Smooth muscle cell of bladder (primary cell): Measurements from ENCODE around the gene GAK. TPM values are rescaled to one million over a fixed set of nuclear protein-coding genes. Genes with fewer than 3 reads are reported as not detected.

ENCODE experiments used
- total RNA-seq: library from RNA; depleted of rRNA; stranded (reverse); fragments of >200 nt; gene quantifications from 2 replicates; pipeline ENCODE4 v1.2.3, GENCODE V29; 2014

Gene GAK
- 49.6 and 59.4 TPM in 2 replicates for total RNA-seq

DNA sequence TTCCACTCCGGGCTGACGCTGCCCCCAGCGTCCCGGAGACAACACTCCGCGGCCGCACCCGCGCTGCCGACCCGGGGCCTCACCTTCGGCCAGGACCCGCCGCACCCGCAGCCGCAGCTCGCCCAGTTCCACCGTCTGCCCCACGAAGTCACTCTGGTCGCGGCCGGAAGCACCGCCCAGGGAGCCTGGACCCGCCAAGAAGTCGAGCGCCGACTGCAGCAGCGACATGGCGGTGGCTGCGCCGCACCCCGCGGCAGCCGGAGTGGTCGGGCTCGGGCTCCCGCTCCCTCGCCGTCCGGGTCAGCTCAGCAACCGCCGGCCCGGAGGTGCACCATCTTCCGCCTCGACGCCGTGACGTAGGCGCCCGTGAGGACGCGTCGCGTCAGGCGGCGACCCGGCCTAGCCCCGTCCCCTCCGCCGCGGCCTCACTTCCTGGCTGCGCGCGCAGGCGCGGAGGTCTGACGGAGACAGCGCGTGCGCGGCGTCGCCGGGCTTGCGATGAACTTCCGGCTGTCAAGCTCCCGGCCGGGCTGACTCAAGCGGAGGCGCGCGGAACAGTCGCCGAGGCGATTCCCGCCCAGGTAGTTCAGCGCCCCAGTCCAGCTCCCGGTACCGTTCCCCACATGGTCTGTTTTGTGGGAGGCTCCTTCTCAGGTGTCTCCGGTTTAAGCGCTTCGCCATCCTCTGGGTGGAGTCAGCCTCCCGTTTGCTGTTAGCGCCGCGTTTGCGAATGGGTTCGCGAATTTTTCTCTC, at the start of gene GAK, which contains the start of gene TMEM175:
Gene GAK (minus strand): TSS at position 357 of the 753 bp plus-strand sequence. CDS start 129 bp downstream, at position 228.
Gene TMEM175 (plus strand): TSS at position 501 of the 753 bp plus-strand sequence. CDS start 15,280 bp downstream, outside the sequence.

DNA sequence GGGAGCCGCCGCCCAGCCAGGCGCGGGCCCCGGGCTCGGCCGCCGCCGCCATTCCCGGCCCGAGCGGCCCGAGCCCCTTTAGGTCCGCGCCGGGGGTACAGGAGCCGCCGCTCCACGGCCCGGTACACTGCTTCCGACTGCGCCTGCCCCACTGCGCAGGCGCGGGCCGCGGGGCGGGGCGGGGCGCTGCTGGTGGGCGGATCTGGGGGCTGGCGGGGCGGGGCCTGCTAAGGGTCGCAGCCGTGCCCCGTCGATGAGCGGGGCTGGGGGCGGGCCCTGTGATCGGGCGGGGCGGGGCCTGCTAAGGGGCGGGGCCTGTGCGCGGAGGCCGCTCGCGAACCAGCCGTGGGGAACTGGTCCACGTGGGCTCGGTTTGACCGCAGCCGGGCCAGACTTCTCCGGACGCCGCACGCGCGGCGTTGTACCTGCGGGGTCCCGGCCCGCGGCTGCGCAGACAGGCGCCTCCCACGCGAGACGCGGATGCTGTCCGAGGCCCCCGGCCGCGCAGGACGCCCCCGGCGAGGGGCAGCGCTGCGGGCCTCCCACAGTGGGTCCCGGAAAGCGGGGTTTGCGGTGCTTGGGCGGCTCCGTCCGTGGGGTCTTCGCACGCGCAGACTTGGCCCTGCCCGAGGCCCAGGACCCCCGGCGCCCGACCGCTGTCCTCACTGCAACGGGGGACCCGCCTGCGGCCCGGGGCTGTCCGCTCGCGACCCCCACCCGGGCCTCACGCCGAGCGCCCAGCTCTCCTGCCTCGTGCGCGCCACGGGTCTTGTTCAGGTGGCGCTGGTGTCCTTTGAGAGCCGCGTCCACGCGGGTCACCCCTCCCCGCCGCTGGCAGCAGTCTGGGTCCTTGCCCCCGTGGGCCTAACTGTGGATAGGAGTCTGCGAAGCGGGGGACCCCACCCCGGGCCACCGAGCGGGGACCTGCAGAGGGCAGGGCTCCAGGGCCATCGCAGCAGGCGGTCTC, 41.6 kb upstream of the GAK start, which contains the start of gene DGKQ:
Gene DGKQ (minus strand): TSS at position 139 of the 967 bp plus-strand sequence. CDS start 87 bp downstream, at position 52.

DNA sequence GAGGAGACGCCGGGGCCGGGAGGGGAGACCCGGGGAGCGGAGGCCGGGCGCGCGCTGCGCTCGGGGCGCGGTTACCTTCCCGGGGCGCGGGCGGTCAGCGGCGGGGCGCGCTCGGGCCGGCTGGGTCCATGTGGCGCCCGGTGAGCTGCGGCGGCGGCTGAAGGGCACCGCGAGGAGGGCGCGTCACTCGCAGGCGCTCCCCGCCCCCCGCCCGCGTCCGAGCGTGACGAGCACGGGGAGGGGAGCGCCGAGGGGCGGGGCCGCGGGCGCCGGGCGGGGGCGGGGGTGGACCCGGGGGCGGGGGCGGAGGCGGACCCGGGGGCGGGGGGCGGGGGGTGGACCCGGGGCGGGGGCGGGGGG, 106.2 kb downstream of the GAK start, which contains the start of gene CPLX1:
Gene CPLX1 (minus strand): TSS at position 159 of the 360 bp plus-strand sequence. CDS start 1,607 bp downstream, outside the sequence.

Other genes with a start within 250 kb of the GAK start
- 2.7 and 4.8 TPM in 2 replicates for gene SLC49A3, start 243.2 kb downstream of the GAK start, total RNA-seq
- 27.3 and 31.8 TPM in 2 replicates for gene PCGF3, start 226.5 kb downstream of the GAK start, total RNA-seq
- not detected in 2 replicates for gene CPLX1, start 106.2 kb downstream of the GAK start, total RNA-seq
- 12.7 and 13.1 TPM in 2 replicates for gene TMEM175, start 144 bp upstream of the GAK start, total RNA-seq
- 12.4 and 14.2 TPM in 2 replicates for gene DGKQ, start 41.3 kb upstream of the GAK start, total RNA-seq
- 6.0 and 11.4 TPM in 2 replicates for gene IDUA, start 54.7 kb upstream of the GAK start, total RNA-seq
- gene SLC26A1, start 61.1 kb upstream of the GAK start, total RNA-seq, result 0.18 and 0.28 TPM in 2 replicates
- gene FGFRL1, start 79.3 kb upstream of the GAK start, total RNA-seq, result 12.2 and 19.7 TPM in 2 replicates
- 0.28 TPM in 2 replicates for gene RNF212, start 181.2 kb upstream of the GAK start, total RNA-seq
- 388 and 499 TPM in 2 replicates for gene SPON2, start 240.3 kb upstream of the GAK start, total RNA-seq